ENCODE results near the gene SATL1.
A peak's percentile ranks its signal among the peaks of the same experiment; 100 is the strongest.
"Not testable (repeated sequence)": the region's sequence is repeated elsewhere in the genome, so short reads cannot be mapped to it uniquely, and the experiment has no call there.

SATL1 gene

GRCh38 chrX:85111347-85111746 lies 132.2 kb downstream of the SATL1 start:
- no peak for DNase-seq (ENCODE audit: low read depth in 4 of 4, low spot score in 1 of 4)

GRCh38 chrX:85109235-85109634 lies 134.3 kb downstream of the SATL1 start:
- no peak for DNase-seq (ENCODE audit: low read depth in 4 of 4, low spot score in 1 of 4)

GRCh38 chrX:85108165-85108564 lies 135.4 kb downstream of the SATL1 start:
- DNase-seq (ENCODE audit: low read depth in 4 of 4, low spot score in 1 of 4) = no peak

DNA sequence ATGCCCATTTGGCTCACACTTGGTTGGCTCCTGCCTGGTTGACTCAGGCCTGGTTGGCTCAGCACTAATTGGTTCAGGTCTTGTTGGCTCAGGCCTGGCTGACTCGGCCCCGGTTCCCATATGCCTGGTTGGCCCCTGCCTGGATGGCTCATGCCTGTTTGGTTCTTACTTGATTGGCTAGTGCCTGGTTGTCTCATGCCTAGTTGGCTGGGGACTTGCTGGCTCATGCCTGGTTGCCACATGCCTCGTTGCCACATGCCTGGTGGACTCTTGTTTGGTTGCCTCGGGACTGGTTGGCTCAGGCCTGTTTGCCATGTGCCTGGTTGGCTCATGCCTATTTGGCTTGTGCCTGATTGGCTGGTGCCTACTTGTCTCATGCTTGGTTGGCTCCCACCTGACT lies 136.2 kb downstream of the SATL1 start:
- no peak for DNase-seq (ENCODE audit: low read depth in 4 of 4, low spot score in 1 of 4)

- DNase-seq (ENCODE audit: low read depth in 4 of 4, low spot score in 1 of 4) = no peak
Observed at GRCh38 chrX:85089321-85089840, 154.2 kb downstream of the SATL1 start.

GRCh38 chrX:85084770-85085393 lies 158.7 kb downstream of the SATL1 start:
- peak in 1 of 4 experiments; percentile 3 for DNase-seq (ENCODE audit: low read depth in 4 of 4, low spot score in 1 of 4)

DNA sequence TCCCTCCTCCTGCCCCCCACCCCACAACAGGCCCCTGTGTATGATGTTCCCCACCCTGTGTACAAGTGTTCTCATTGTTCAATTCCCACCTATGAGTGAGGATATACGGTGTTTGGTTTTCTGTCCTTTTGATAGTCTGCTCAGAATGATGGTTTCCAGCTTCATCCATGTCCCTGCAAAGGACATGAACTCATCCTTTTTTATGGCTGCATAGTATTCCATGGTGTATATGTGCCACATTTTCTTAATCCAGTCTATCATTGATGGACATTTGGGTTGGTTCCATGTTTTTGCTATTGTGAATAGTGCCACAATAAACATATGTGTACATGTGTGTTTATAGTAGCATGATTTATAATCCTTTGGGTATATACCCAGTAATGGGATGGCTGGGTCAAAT lies 166.3 kb downstream of the SATL1 start:
- not testable (repeated sequence) for DNase-seq (ENCODE audit: low read depth in 4 of 4, low spot score in 1 of 4)

GRCh38 chrX:85065512-85066198 lies 177.9 kb downstream of the SATL1 start:
- DNase-seq (ENCODE audit: low read depth in 4 of 4, low spot score in 1 of 4) = no peak

DNA sequence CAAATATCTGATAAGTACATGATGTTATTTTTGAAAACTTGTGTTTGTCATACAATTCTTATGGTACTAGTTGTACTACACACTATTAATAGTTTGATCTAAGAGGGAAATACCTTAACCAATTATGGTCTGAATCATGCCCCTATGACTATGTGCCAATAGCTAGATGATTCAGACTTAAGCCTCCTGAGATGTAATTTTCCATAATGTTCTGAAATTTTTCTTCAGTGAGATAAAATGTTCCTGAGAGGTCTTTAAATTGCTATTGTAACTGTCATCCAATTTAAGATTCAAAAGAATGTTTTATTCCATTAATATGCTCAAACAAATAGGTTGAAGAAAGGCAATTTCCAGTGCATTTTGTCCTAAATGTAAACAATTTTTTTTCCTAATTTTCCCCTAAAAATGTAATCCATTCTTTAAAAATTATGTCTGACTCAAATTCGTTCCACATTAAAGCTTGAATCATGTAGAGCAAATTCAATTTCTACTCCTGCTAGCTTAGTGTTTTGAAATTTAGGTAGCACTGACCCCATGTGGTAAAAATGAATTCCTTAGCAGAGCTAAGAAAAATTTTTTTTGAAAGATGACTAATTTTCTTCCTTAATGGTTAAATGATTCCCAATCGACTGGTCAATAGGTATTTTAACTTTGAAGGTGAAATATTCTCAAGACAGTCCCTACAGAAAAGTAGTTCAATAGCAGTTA lies 190.8 kb downstream of the SATL1 start:
- DNase-seq (ENCODE audit: low read depth in 4 of 4, low spot score in 1 of 4) = no peak

- DNase-seq (ENCODE audit: low read depth in 4 of 4, low spot score in 1 of 4) = no peak
Observed at GRCh38 chrX:85052205-85052604, 191.4 kb downstream of the SATL1 start.

GRCh38 chrX:85051627-85052026 lies 192.0 kb downstream of the SATL1 start:
- no peak for DNase-seq (ENCODE audit: low read depth in 4 of 4, low spot score in 1 of 4)

Measured in stimulated activated CD4-positive, alpha-beta T cell treated with anti-CD3 and anti-CD28 coated beads, Interleukin-1b, Interleukin-23, amount 100 ng/mL, for 24 hours (primary cell).